ENCODE measurements around the gene FGA. TPM values are rescaled to one million over a fixed set of nuclear protein-coding genes. Genes with fewer than 3 reads are reported as not detected.

Gene FGA
- total RNA-seq, result 1,189 and 1,239 TPM in 2 replicates
- 446 and 579 TPM in 2 replicates for polyA plus RNA-seq

- no peak within 1 kb of the TSS for H2AFZ ChIP-seq
- no peaks in the 10 kb centered on the region for H3K27me3 ChIP-seq
- H3K9me3 ChIP-seq (ENCODE audit: low read depth), result no peaks in the 10 kb centered on the region
- H4K20me1 ChIP-seq (ENCODE audit: insufficient read depth, poor library complexity, severe bottlenecking), result no peaks in the 10 kb centered on the region
- 51% methylated on average over 3 of the region's 3 CpGs for WGBS (ENCODE audit: low lambda C conversion rate, missing lambda C conversion rate)
- H3K4me2 ChIP-seq, result peak within 1 kb of the TSS; percentile 69
- peak within 1 kb of the TSS; percentile 34 for H3K27ac ChIP-seq
- no peaks in the 10 kb centered on the region for H3K79me2 ChIP-seq
- peaks cover 9% of the 10 kb centered on the region for H3K4me1 ChIP-seq (ENCODE audit: insufficient read depth)
- TF ChIP-seq CTCF (IDR thresholded peaks at IDR 0.05; ENCODE audit: poor library complexity), result no peak
- TF ChIP-seq EZH2phosphoT487 (IDR thresholded peaks at IDR 0.05; ENCODE audit: low read depth, severe bottlenecking, unreplicated experiment), result no peak
- no peak for TF ChIP-seq EZH2 (IDR thresholded peaks at IDR 0.05; ENCODE audit: borderline replicate concordance)
- no peaks in the 10 kb centered on the region for H3K36me3 ChIP-seq (replicated peaks; ENCODE audit: insufficient read depth, low read depth)
- H3K4me3 ChIP-seq, result peak within 1 kb of the TSS; percentile 27
- no peaks in the 10 kb centered on the region for H3K9me2 ChIP-seq (replicated peaks; ENCODE audit: insufficient read depth)
- peak; percentile 72 for DNase-seq (ENCODE audit: low spot score)
Measured at GRCh38 chr4:154590329-154591006, at the start of gene FGA. FGA (minus strand) TSS chr4:154590742; CDS start chr4:154590687, 55 bp downstream.

DNA sequence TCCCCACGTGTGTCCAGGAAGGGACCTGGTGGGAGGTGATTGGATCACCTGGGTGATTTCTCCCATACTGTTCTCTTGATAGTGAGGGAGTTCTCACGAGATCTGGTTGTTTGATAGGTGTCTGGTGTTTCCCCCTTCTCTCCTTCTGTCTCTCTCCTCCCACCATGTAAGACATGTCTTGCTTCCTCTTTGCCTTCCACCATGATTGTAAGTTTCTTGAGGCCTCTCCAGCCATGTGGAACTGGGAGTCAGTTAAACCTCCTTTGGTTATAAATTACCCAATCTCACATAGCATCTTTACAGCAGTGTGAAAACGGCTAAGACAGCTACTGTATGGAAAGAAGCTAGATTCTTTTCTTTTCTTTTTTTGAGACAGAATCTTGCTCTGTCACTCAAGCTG lies 43.5 kb upstream of the FGA start:
- no peak overlapping the region for H3K4me2 ChIP-seq
- no peaks in the 10 kb centered on the region for H3K36me3 ChIP-seq (replicated peaks; ENCODE audit: insufficient read depth, low read depth)
- no peaks in the 10 kb centered on the region for H3K9me3 ChIP-seq (ENCODE audit: low read depth)
- 77% methylated on average over 3 of the region's 3 CpGs for WGBS (ENCODE audit: low lambda C conversion rate, missing lambda C conversion rate)
- DNase-seq (ENCODE audit: low spot score), result no peak
- peaks cover 6% of the 10 kb centered on the region for H3K27me3 ChIP-seq
- no peak overlapping the region for H2AFZ ChIP-seq
- H3K79me2 ChIP-seq, result no peaks in the 10 kb centered on the region
- no peak overlapping the region for H3K4me3 ChIP-seq
- TF ChIP-seq CTCF (IDR thresholded peaks at IDR 0.05; ENCODE audit: poor library complexity), result no peak
- no peak for TF ChIP-seq EZH2phosphoT487 (IDR thresholded peaks at IDR 0.05; ENCODE audit: low read depth, severe bottlenecking, unreplicated experiment)
- no peak for TF ChIP-seq EZH2 (IDR thresholded peaks at IDR 0.05; ENCODE audit: borderline replicate concordance)
- no peaks in the 10 kb centered on the region for H3K9me2 ChIP-seq (replicated peaks; ENCODE audit: insufficient read depth)
- H3K27ac ChIP-seq, result no peak overlapping the region
- H4K20me1 ChIP-seq (ENCODE audit: insufficient read depth, poor library complexity, severe bottlenecking), result no peaks in the 10 kb centered on the region
- H3K4me1 ChIP-seq (ENCODE audit: insufficient read depth), result no peaks in the 10 kb centered on the region

DNA sequence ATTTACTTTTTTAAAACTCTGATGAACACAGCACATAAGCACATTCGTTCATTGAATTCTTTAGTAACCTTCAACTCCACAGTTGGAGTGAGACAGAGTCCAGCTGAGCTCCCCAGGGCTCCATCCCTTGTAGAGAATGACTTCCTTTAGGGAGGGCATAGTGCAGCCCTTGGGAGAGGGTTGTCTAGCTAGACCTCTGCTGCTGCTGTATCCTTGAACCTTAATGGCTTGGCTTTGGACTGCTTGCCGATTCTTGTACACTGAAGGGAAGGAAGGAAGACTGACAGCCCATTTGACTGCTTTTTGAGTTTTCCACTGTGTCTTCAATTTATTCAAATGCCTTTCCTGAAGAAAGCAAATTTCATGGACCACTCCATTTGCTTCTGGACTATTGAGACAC lies 41.3 kb upstream of the FGA start:
- Histone ChIP-seq H3K27me3 (peaks cover 11% of the 10 kb centered on the region), H2AFZ (no peak overlapping the region), H3K27ac (no peak overlapping the region), H3K4me2 (no peak overlapping the region), H3K36me3 (replicated peaks; ENCODE audit: insufficient read depth, low read depth) (no peaks in the 10 kb centered on the region), H3K9me2 (replicated peaks; ENCODE audit: insufficient read depth) (no peaks in the 10 kb centered on the region), H3K4me3 (no peak overlapping the region), H3K9me3 (ENCODE audit: low read depth) (no peaks in the 10 kb centered on the region), H3K4me1 (ENCODE audit: insufficient read depth) (peaks cover 11% of the 10 kb centered on the region), H4K20me1 (ENCODE audit: insufficient read depth, poor library complexity, severe bottlenecking) (no peaks in the 10 kb centered on the region), H3K79me2 (peaks cover 6% of the 10 kb centered on the region)
- 76% methylated on average over 2 of the region's 2 CpGs for WGBS (ENCODE audit: low lambda C conversion rate, missing lambda C conversion rate)
- TF ChIP-seq EZH2 (IDR thresholded peaks at IDR 0.05; ENCODE audit: borderline replicate concordance) (no peak), EZH2phosphoT487 (IDR thresholded peaks at IDR 0.05; ENCODE audit: low read depth, severe bottlenecking, unreplicated experiment) (no peak), CTCF (IDR thresholded peaks at IDR 0.05; ENCODE audit: poor library complexity) (no peak)
- DNase-seq (ENCODE audit: low spot score), result no peak

Measured in hepatocyte (in vitro differentiated cells).